Trophoblast cell (in vitro differentiated cells and primary cell): ENCODE data around the gene FMNL2.

ENCODE experiments used
- DNase-seq, 2 donors: peaks; one replicate each; pipeline ENCODE4 v3.0.0-alpha.2; 2016
- H2AFZ ChIP-seq: 2 replicates; pipeline ENCODE4 v1.6.1; 2013; ENCODE audit warnings: low read length, moderate library complexity, mild to moderate bottlenecking; ENCODE audit not compliant: insufficient read depth, poor library complexity
- H2AK5ac ChIP-seq: 2 replicates; pipeline ENCODE4 v1.6.1; 2013; ENCODE audit warnings: mild to moderate bottlenecking, low read length
- H2BK120ac ChIP-seq: 2 replicates; pipeline ENCODE4 v1.6.1; 2013; ENCODE audit warnings: low read length, mild to moderate bottlenecking, moderate library complexity; ENCODE audit not compliant: insufficient read depth, poor library complexity
- H2BK12ac ChIP-seq: 2 replicates; pipeline ENCODE4 v1.6.1; 2013; ENCODE audit warnings: mild to moderate bottlenecking, low read length, moderate library complexity
- H2BK5ac ChIP-seq: 2 replicates; pipeline ENCODE4 v1.6.1; 2013; ENCODE audit warnings: low read length, low read depth, moderate library complexity, mild to moderate bottlenecking; ENCODE audit not compliant: poor library complexity
- H3K14ac ChIP-seq: 2 replicates; pipeline ENCODE4 v1.6.1; 2013; ENCODE audit warnings: mild to moderate bottlenecking, low read length
- H3K18ac ChIP-seq: 2 replicates; pipeline ENCODE4 v1.6.1; 2013; ENCODE audit warnings: mild to moderate bottlenecking, low read length
- H3K23ac ChIP-seq: 2 replicates; pipeline ENCODE4 v1.6.1; 2013; ENCODE audit warnings: low read length
- H3K27ac ChIP-seq: 2 replicates; pipeline ENCODE4 v1.5.1; 2013; ENCODE audit warnings: low read depth, mild to moderate bottlenecking, inconsistent platforms, low read length, moderate library complexity
- H3K27me3 ChIP-seq: 2 replicates; pipeline ENCODE4 v1.6.1; 2013; ENCODE audit warnings: inconsistent platforms, mild to moderate bottlenecking, low read length, moderate library complexity; ENCODE audit not compliant: insufficient read depth
- H3K36me3 ChIP-seq, 2 experiments: 1 replicate in 1 of 2; 2 replicates in 1 of 2; pipeline ENCODE4 v1.6.1; 2013; ENCODE audit warnings: low read length in 2 of 2, mild to moderate bottlenecking in 2 of 2, moderate library complexity in 1 of 2; ENCODE audit not compliant: insufficient read depth in 2 of 2, control insufficient read depth in 1 of 2
- H3K4ac ChIP-seq: 2 replicates; pipeline ENCODE4 v1.6.1; 2013; ENCODE audit warnings: low read depth, mild to moderate bottlenecking, low read length, moderate library complexity
- H3K4me1 ChIP-seq, 2 experiments: 1 replicate in 1 of 2; 2 replicates in 1 of 2; pipeline ENCODE4 v1.6.1; 2013; ENCODE audit warnings: low read length in 2 of 2, mild to moderate bottlenecking in 2 of 2, moderate library complexity in 1 of 2; ENCODE audit not compliant: insufficient read depth in 2 of 2, control insufficient read depth in 1 of 2
- H3K4me2 ChIP-seq: 2 replicates; pipeline ENCODE4 v1.6.1; 2013; ENCODE audit warnings: inconsistent platforms, mild to moderate bottlenecking, low read length, moderate library complexity
- H3K4me3 ChIP-seq: 2 replicates; pipeline ENCODE4 v1.5.1; 2013; ENCODE audit warnings: mild to moderate bottlenecking, low read depth, low read length, inconsistent platforms
- H3K79me1 ChIP-seq: one replicate; pipeline ENCODE4 v1.6.1; 2013; ENCODE audit warnings: low read length
- H3K79me2 ChIP-seq: 2 replicates; pipeline ENCODE4 v1.6.1; 2013; ENCODE audit warnings: low read length, mild to moderate bottlenecking; ENCODE audit not compliant: control insufficient read depth, insufficient read depth, poor library complexity
- H3K9ac ChIP-seq: 2 replicates; pipeline ENCODE4 v1.6.1; 2013; ENCODE audit warnings: mild to moderate bottlenecking, low read length
- H3K9me3 ChIP-seq: 2 replicates; pipeline ENCODE4 v1.6.1; 2013; ENCODE audit warnings: low read depth, mild to moderate bottlenecking, control low read depth, inconsistent platforms, low read length; ENCODE audit not compliant: insufficient read depth
- H4K12ac ChIP-seq: 2 replicates; pipeline ENCODE4 v1.6.1; 2013; ENCODE audit warnings: low read depth, mild to moderate bottlenecking, low read length, moderate library complexity
- H4K8ac ChIP-seq: 2 replicates; pipeline ENCODE4 v1.6.1; 2013; ENCODE audit warnings: low read depth, mild to moderate bottlenecking, low read length, moderate library complexity
- H4K91ac ChIP-seq: one replicate; pipeline ENCODE4 v1.6.1; 2013; ENCODE audit warnings: low read depth, mild to moderate bottlenecking, low read length, moderate library complexity
- WGBS: extraction: QIAGEN DNeasy Blood & Tissue Kit; methylation state at CpG from one replicate; pipeline ENCODE4 v1.1.7; 2013; ENCODE audit warnings: missing lambda C conversion rate; ENCODE audit not compliant: insufficient read length, insufficient coverage; ENCODE audit errors: extremely low coverage; 5-methylcytosine and 5-hydroxymethylcytosine counted together

Gene FMNL2

DNA sequence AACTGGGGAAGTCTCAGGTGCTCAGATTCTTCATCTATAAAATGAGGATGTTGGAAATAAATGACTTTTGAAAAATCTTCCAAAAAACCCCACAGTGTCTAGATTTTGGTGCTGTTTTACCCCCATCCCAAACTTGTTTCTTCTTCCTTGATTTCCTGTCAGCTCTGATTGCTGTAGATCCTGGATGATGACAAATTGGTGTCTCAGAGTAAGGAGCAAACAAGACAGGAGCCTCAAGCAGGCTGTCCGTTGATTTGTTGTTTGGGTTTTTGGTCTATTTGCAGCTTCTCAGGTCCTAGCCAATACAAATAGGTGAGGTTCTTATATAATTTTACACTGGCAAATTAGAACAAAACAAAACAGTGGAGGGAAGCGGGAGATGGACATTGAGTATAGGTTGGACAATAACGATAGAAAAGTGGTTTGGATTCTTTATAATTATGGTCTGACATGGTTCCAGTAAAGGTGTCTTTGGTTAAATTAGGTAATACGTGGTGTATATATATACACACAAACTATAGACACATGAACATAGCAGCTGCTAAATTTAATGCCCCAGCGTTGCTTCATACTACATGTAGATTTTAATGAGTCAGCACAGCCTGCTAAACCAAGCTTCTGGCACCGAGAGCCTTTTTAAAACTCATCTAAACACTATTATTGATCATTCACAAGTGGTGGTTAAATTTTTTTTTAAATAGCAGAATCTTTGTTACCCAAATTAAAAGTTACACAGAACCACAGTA, 142.5 kb downstream of the FMNL2 start:
- H3K36me3 ChIP-seq, result no peaks in the 10 kb centered on the region
- no peaks in the 10 kb centered on the region for H3K9me3 ChIP-seq
- H3K4me2 ChIP-seq, result no peak overlapping the region
- H3K23ac ChIP-seq, result no peak overlapping the region
- no peak overlapping the region for H4K12ac ChIP-seq
- H3K18ac ChIP-seq, result no peak overlapping the region
- H3K4me3 ChIP-seq, result no peak overlapping the region
- H2BK120ac ChIP-seq, result no peak overlapping the region
- no peak overlapping the region for H2BK5ac ChIP-seq
- no peak overlapping the region for H3K27ac ChIP-seq
- WGBS, result no CpG with 5 or more reads among the region's 6 CpGs
- H3K27me3 ChIP-seq, result no peaks in the 10 kb centered on the region
- no peak for DNase-seq
- H2BK12ac ChIP-seq, result no peak overlapping the region
- no peak overlapping the region for H3K9ac ChIP-seq
- no peak overlapping the region for H4K8ac ChIP-seq
- H3K79me2 ChIP-seq, result no peaks in the 10 kb centered on the region
- no peak overlapping the region for H3K4ac ChIP-seq
- no peak overlapping the region for H2AK5ac ChIP-seq
- H3K79me1 ChIP-seq, result no peaks in the 10 kb centered on the region
- H3K4me1 ChIP-seq, result peaks cover 0 to 2% of the 10 kb centered on the region in 2 experiments
- no peak overlapping the region for H3K14ac ChIP-seq
- no peak overlapping the region for H2AFZ ChIP-seq
- H4K91ac ChIP-seq, result no peak overlapping the region

DNA sequence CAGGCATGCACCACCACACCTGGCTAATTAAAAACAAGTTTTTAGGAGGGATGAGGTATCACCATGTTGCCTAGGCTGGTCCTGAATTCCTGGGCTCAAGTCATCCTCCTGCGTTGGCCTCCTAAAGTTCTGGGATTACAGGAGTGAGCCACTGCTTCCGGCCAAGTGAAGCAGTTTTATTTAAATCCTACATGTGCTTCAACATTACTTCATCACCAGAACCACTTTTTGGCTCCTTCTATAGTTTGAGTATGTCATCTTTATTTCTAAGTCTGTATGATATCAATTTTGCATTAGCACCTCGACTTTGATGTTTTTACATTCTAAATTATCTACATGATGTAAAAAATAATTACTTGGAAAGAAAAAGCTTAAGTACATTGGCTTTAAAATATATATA, 144.3 kb downstream of the FMNL2 start:
- Histone ChIP-seq H3K4me2 (no peak overlapping the region), H3K27me3 (no peaks in the 10 kb centered on the region), H3K4me1 (peaks cover 0 to 3% of the 10 kb centered on the region in 2 experiments), H3K36me3 (no peaks in the 10 kb centered on the region), H2AK5ac (peak overlapping the region; percentile 21), H2BK120ac (no peak overlapping the region), H3K23ac (no peak overlapping the region), H3K14ac (no peak overlapping the region), H2BK5ac (no peak overlapping the region), H2AFZ (no peak overlapping the region), H3K9ac (no peak overlapping the region), H4K12ac (no peak overlapping the region), H3K79me2 (no peaks in the 10 kb centered on the region), H3K4me3 (no peak overlapping the region), H2BK12ac (no peak overlapping the region), H3K9me3 (no peaks in the 10 kb centered on the region), H3K79me1 (no peaks in the 10 kb centered on the region), H3K4ac (no peak overlapping the region), H3K18ac (no peak overlapping the region), H4K8ac (no peak overlapping the region), H4K91ac (no peak overlapping the region), H3K27ac (no peak overlapping the region)
- DNase-seq, result no peak
- no CpG with 5 or more reads among the region's 3 CpGs for WGBS

DNA sequence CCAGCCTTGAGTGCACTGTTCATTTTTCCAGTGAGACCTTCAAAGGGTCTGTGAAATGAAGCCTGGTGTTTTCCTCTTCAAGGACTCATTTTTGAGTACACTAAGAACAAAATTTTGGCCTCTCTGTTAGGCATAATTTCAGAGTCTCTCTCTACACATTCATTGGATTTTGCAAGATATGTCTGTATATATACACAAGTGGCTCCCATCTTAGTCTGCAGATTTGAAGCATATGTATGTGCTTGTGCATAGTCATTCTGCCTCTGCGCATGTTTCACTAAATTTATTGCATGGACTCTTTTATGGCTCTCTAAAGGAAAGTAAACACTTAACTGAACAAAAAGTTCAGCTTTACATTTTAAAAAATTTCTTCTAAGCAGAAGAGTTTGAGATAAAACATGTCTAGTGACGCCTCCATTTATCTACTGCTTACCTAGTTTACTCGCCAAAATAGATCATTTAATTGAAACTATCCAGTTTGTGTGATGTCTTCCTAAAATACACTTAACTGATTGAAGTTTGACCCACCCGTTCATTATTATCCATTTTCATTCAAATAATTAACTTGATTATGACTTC, 145.9 kb downstream of the FMNL2 start:
- no peaks in the 10 kb centered on the region for H3K79me1 ChIP-seq
- no peak overlapping the region for H3K27ac ChIP-seq
- no peak overlapping the region for H2AFZ ChIP-seq
- no peak overlapping the region for H3K4me3 ChIP-seq
- no peak overlapping the region for H4K8ac ChIP-seq
- H3K23ac ChIP-seq, result no peak overlapping the region
- H3K9me3 ChIP-seq, result no peaks in the 10 kb centered on the region
- H2BK5ac ChIP-seq, result no peak overlapping the region
- no peak overlapping the region for H2AK5ac ChIP-seq
- no peaks in the 10 kb centered on the region for H3K27me3 ChIP-seq
- DNase-seq, result no peak
- H3K14ac ChIP-seq, result no peak overlapping the region
- no peaks in the 10 kb centered on the region for H3K36me3 ChIP-seq
- no peak overlapping the region for H2BK120ac ChIP-seq
- WGBS, result no CpG with 5 or more reads among the region's 4 CpGs
- H4K91ac ChIP-seq, result no peak overlapping the region
- H3K4me1 ChIP-seq, result peaks cover 0 to 3% of the 10 kb centered on the region in 2 experiments
- H2BK12ac ChIP-seq, result no peak overlapping the region
- no peak overlapping the region for H3K18ac ChIP-seq
- H3K4me2 ChIP-seq, result no peak overlapping the region
- no peak overlapping the region for H3K9ac ChIP-seq
- no peak overlapping the region for H4K12ac ChIP-seq
- H3K79me2 ChIP-seq, result no peaks in the 10 kb centered on the region
- H3K4ac ChIP-seq, result no peak overlapping the region

DNA sequence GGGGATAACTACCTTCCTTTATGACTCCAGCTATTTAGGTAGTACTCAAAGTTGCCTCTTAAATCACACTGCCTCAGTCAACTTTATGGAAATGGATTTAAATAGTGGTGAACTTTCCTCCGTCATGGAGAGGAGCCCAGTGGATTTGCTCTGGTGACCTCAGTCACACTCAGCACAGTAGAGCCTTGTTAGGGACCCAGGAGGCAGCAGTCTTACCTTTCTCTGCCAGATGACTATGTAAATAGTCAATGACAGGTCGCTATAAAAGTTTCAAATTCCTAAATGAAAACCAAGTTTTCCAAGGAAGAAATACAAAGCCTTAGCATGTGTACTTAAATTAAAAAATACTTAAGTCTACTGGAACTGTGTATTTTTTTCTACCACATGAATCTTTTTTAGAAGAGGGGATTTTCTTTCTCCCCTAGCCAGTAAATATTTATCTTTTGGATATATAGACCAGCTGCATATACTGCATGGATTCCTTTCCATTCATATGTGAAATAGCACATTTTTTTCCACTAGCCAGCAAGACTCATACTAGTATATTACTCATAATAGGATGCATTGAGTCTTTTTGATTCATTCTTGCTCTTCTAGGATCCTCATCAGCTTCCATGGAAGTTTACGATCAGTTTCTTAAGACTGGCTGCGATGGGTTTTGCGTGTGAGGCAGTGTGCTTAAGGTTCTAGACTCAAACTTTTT, 147.1 kb downstream of the FMNL2 start:
- H3K4me2 ChIP-seq, result no peak overlapping the region
- H2BK120ac ChIP-seq, result no peak overlapping the region
- no peak overlapping the region for H3K27ac ChIP-seq
- peaks cover 0 to 3% of the 10 kb centered on the region in 2 experiments for H3K4me1 ChIP-seq
- no peak overlapping the region for H3K9ac ChIP-seq
- no peak overlapping the region for H2AFZ ChIP-seq
- H3K79me2 ChIP-seq, result no peaks in the 10 kb centered on the region
- H3K79me1 ChIP-seq, result no peaks in the 10 kb centered on the region
- H4K12ac ChIP-seq, result no peak overlapping the region
- H3K23ac ChIP-seq, result no peak overlapping the region
- no peak overlapping the region for H2BK12ac ChIP-seq
- no peak overlapping the region for H2BK5ac ChIP-seq
- H3K4ac ChIP-seq, result no peak overlapping the region
- no peak overlapping the region for H4K8ac ChIP-seq
- no peak overlapping the region for H2AK5ac ChIP-seq
- no peak overlapping the region for H3K18ac ChIP-seq
- H4K91ac ChIP-seq, result no peak overlapping the region
- H3K14ac ChIP-seq, result no peak overlapping the region
- H3K27me3 ChIP-seq, result no peaks in the 10 kb centered on the region
- DNase-seq, result peak in 1 of 2 donors; percentile 46
- no peaks in the 10 kb centered on the region for H3K36me3 ChIP-seq
- H3K9me3 ChIP-seq, result no peaks in the 10 kb centered on the region
- WGBS, result no CpG with 5 or more reads among the region's 5 CpGs
- H3K4me3 ChIP-seq, result no peak overlapping the region
